OCI-LY7 (cell line): Measurements from ENCODE around the gene SLC66A1. TPM values are rescaled to one million over a fixed set of nuclear protein-coding genes. Genes with fewer than 3 reads are reported as not detected.

Source experiments
- BruUV-seq: library from RNA; stranded (reverse); fragments of 400-500 nt; replicated peaks from 2 replicates; lab custom pipeline; 2021; lab: Mats Ljungman, UMichigan
- CTCF ChIA-PET: fragments of 300-600 bp; sonication (Branson Sonifier 250); formaldehyde crosslinking; loops from one replicate; lab custom pipeline; 2022; ENCODE audit warnings: antibody characterized with exemption; ENCODE audit not compliant: unreplicated experiment; lab: Charles Lee
- POLR2A ChIA-PET: fragments of 300-600 bp; sonication (Branson Sonifier 250); formaldehyde crosslinking; loops from one replicate; lab custom pipeline; 2022; ENCODE audit warnings: antibody characterized with exemption; lab: Charles Lee
- DNase-seq: peaks from one replicate; pipeline ENCODE4 v3.0.0-alpha.2; 2015; ENCODE audit warnings: low spot score
- H2AFZ ChIP-seq: fragments of 200-600 bp; sonication (generic), shearing (Covaris generic); 2 replicates; pipeline ENCODE4 v1.6.1; 2014; ENCODE audit warnings: mild to moderate bottlenecking, antibody characterized with exemption, low read length, moderate library complexity
- H3K27ac ChIP-seq: fragments of 200-600 bp; sonication (generic); 2 replicates; pipeline ENCODE4 v1.5.1; 2014; ENCODE audit warnings: mixed run types, low read depth, mild to moderate bottlenecking, moderate library complexity, low read length, inconsistent platforms; ENCODE audit not compliant: poor library complexity, severe bottlenecking
- H3K36me3 ChIP-seq: fragments of 200-600 bp; sonication (generic); 2 replicates; pipeline ENCODE4 v1.6.1; 2014; ENCODE audit warnings: mild to moderate bottlenecking, antibody characterized with exemption, low read length, moderate library complexity, mixed read lengths; ENCODE audit not compliant: insufficient read depth
- H3K4me1 ChIP-seq: fragments of 200-600 bp; sonication (generic); 2 replicates; pipeline ENCODE4 v1.5.1; 2014; ENCODE audit warnings: mild to moderate bottlenecking, low read length; ENCODE audit not compliant: insufficient read depth, poor library complexity, severe bottlenecking
- H3K4me2 ChIP-seq: fragments of 200-600 bp; sonication (generic); 2 replicates; pipeline ENCODE4 v1.6.1; 2014; ENCODE audit warnings: mild to moderate bottlenecking, low read length
- H3K4me3 ChIP-seq: fragments of 200-600 bp; sonication (generic); 2 replicates; pipeline ENCODE4 v1.5.1; 2014; ENCODE audit warnings: mild to moderate bottlenecking, low read depth, low read length; ENCODE audit not compliant: poor library complexity, severe bottlenecking
- H3K79me2 ChIP-seq: fragments of 200-600 bp; sonication (generic); 2 replicates; pipeline ENCODE4 v1.6.1; 2016; ENCODE audit warnings: low read depth, mild to moderate bottlenecking, low read length, moderate library complexity, mixed read lengths; ENCODE audit not compliant: insufficient read depth
- H3K9me2 ChIP-seq: fragments of 200-600 bp; sonication (generic); 2 replicates; pipeline ENCODE4 v1.6.1; 2016; ENCODE audit warnings: mild to moderate bottlenecking, low read length, mixed read lengths; ENCODE audit not compliant: insufficient read depth
- H3K9me3 ChIP-seq: fragments of 200-600 bp; sonication (generic); 2 replicates; pipeline ENCODE4 v1.6.1; 2014; ENCODE audit warnings: mild to moderate bottlenecking, mixed run types, low read length, mixed read lengths
- H4K20me1 ChIP-seq: fragments of 200-600 bp; sonication (generic); 2 replicates; pipeline ENCODE4 v1.6.1; 2014; ENCODE audit warnings: mild to moderate bottlenecking, antibody characterized with exemption, low read length, moderate library complexity, mixed read lengths; ENCODE audit not compliant: insufficient read depth
- CTCF ChIP-seq: fragments of 200-600 bp; sonication (generic); conservative IDR thresholded peaks from 2 replicates; pipeline ENCODE4 v1.5.1; 2014; ENCODE audit warnings: mild to moderate bottlenecking, antibody characterized with exemption, low read length, moderate library complexity, mixed read lengths
- EZH2phosphoT487 ChIP-seq: fragments of 200-600 bp; sonication (generic); IDR thresholded peaks from 2 replicates; pipeline ENCODE4 v1.6.1; 2018; ENCODE audit warnings: low read depth, borderline replicate concordance, mild to moderate bottlenecking, mixed run types, antibody characterized with exemption, low read length, moderate library complexity, mixed read lengths
- intact Hi-C: fragments of 100-400 bp; cut with micrococcal nuclease; formaldehyde crosslinking; loops from one replicate; pipeline ENCODE4 v1.10.0; 2022; ENCODE audit not compliant: unreplicated experiment
- total RNA-seq, 2 experiments: library from RNA; depleted of rRNA in 1 of 2; stranded (reverse); fragments of >200 nt in 1 of 2; shearing (Covaris generic) in 1 of 2; gene quantifications; 2 replicates each; pipeline ENCODE4 v1.2.3, GENCODE V29; 2014 to 2022

Gene SLC66A1
- total RNA-seq, 2 experiments from 2014 or later, result 14.9 to 21.0 TPM

- POLR2A ChIA-PET, result no interaction called here
- no peaks in the 10 kb centered on the region for H3K4me1 ChIP-seq
- H2AFZ ChIP-seq, result no peak overlapping the region
- TF ChIP-seq CTCF, result no peak
- TF ChIP-seq EZH2phosphoT487, result no peak
- BruUV-seq, result no TSS peak
- H3K4me3 ChIP-seq, result no peak overlapping the region
- no peak for DNase-seq
- no peaks in the 10 kb centered on the region for H3K79me2 ChIP-seq
- no peaks in the 10 kb centered on the region for H4K20me1 ChIP-seq
- no peak overlapping the region for H3K27ac ChIP-seq
- CTCF ChIA-PET, result no interaction called here
- H3K36me3 ChIP-seq, result peaks cover 11% of the 10 kb centered on the region; the same call in 1 of the 2 replicates
- no peaks in the 10 kb centered on the region for H3K9me3 ChIP-seq
- no peak overlapping the region for H3K4me2 ChIP-seq
- intact Hi-C loops, result loop anchor here (1.0 kb wide), 2 partner anchors 237 to 306 kb away; no protein-coding TSS in a partner anchor
- no peaks in the 10 kb centered on the region for H3K9me2 ChIP-seq
These were observed 32.7 kb downstream of the SLC66A1 start for GRCh38 chr1:19344831-19345230.

GRCh38 chr1:19345391-19345790, 33.3 kb downstream of the SLC66A1 start:
- H3K9me3 ChIP-seq, result no peaks in the 10 kb centered on the region
- intact Hi-C loops, result no loop called here

More at GRCh38 chr1:19345391-19345790, 33.3 kb downstream of the SLC66A1 start:
- Histone ChIP-seq H3K36me3 (peaks cover 13% of the 10 kb centered on the region; the same call in 1 of the 2 replicates), H4K20me1 (no peaks in the 10 kb centered on the region), H2AFZ (no peak overlapping the region), H3K4me2 (no peak overlapping the region), H3K9me2 (no peaks in the 10 kb centered on the region), H3K79me2 (no peaks in the 10 kb centered on the region), H3K4me1 (no peaks in the 10 kb centered on the region), H3K27ac (no peak overlapping the region), H3K4me3 (no peak overlapping the region)
- BruUV-seq, result no TSS peak
- CTCF ChIA-PET, result interaction anchor here (0.5 kb wide), 1 partner anchor 110 kb away, joined by 3 read pairs; no protein-coding TSS in a partner anchor
- no peak for DNase-seq
- TF ChIP-seq CTCF, result no peak
- TF ChIP-seq EZH2phosphoT487, result no peak
- POLR2A ChIA-PET, result no interaction called here
